ENCODE data around the gene MCTP1. TPM values are rescaled to one million over a fixed set of nuclear protein-coding genes. Genes with fewer than 3 reads are reported as not detected.

The MCTP1 gene
- total and polyA plus RNA-seq, 9 of the 15 experiments (the other 6 are each of a cell fraction or from before 2014, with no cell fraction given) = 0.04 to 0.93 (median 0.06) TPM; not detected in 4

GRCh38 chr5:95194856-95195255, 90.0 kb downstream of the MCTP1 start:
- Histone ChIP-seq H3K4me3 (no peak overlapping the region), H3K9me1 (ENCODE audit: control insufficient read depth, insufficient read depth, low read length) (no peaks in the 10 kb centered on the region), H3K9ac (ENCODE audit: insufficient read depth in 1 of 2, low read depth in 2 of 2, low read length in 2 of 2) (no peak overlapping the region), H4K20me1 (replicated peaks; ENCODE audit: control insufficient read depth, insufficient read depth, low read length) (no peaks in the 10 kb centered on the region; the same call in 1 of the 2 replicates), H3K9me3 (replicated peaks; ENCODE audit: control insufficient read depth, insufficient read depth, low read depth, low read length) (no peaks in the 10 kb centered on the region), H2AFZ (ENCODE audit: low read depth, low read length) (no peak overlapping the region), H3K79me2 (ENCODE audit: control insufficient read depth, insufficient read depth, low read length) (no peaks in the 10 kb centered on the region), H3K27me3 (ENCODE audit: control insufficient read depth in 2 of 2, insufficient read depth in 2 of 2, low read length in 2 of 2) (no peaks in the 10 kb centered on the region), H3K36me3 (ENCODE audit: control insufficient read depth, insufficient read depth, low read length) (no peaks in the 10 kb centered on the region), H3K4me1 (replicated peaks in 1 of 2; ENCODE audit: control insufficient read depth in 2 of 2, insufficient read depth in 2 of 2, low read length in 2 of 2) (no peaks in the 10 kb centered on the region), H3K4me2 (ENCODE audit: insufficient read depth, low read length) (no peak overlapping the region), H3K27ac (ENCODE audit: extremely low read depth, low read depth, low read length) (no peak overlapping the region)
- intact Hi-C loops (cut with micrococcal nuclease) = no loop called here
- FAIRE-seq = no peak
- CTCF ChIA-PET (ENCODE audit: low intra/inter-chr PET ratio) = no interaction called here
- no TSS peak for BruUV-seq (replicated peaks)
- POLR2A ChIA-PET = no interaction called here
- DNase-seq (ENCODE audit: extremely low read depth in 1 of 4, low spot score in 3 of 4) = no peak
- no peak for ATAC-seq
- 0% methylated on average over 4 of the region's 4 CpGs for WGBS (ENCODE audit: insufficient coverage, low coverage, missing lambda C conversion rate)
- in situ Hi-C loops (cut with MboI) = no loop called here
- no peak for TF ChIP-seq IRF1 (CRISPR knock-in tag; IDR thresholded peaks at IDR 0.05; ENCODE audit: borderline replicate concordance)
- no peak for TF ChIP-seq BDP1 (IDR thresholded peaks at IDR 0.05; ENCODE audit: insufficient read depth, insufficient read length)
- no peak for TF ChIP-seq LEF1 (IDR thresholded peaks at IDR 0.05)
- no peak for TF ChIP-seq UBTF (IDR thresholded peaks at IDR 0.05; ENCODE audit: borderline replicate concordance in 1 of 2, low read depth in 2 of 2, low read length in 2 of 2)
- TF ChIP-seq MNT (conservative IDR thresholded peaks at IDR 0.05) = no peak
- no peak for TF ChIP-seq SREBF2 (CRISPR knock-in tag; IDR thresholded peaks at IDR 0.05)
- no peak for TF ChIP-seq TRIM25 (IDR thresholded peaks at IDR 0.05; ENCODE audit: borderline replicate concordance)
- TF ChIP-seq TAF15 (IDR thresholded peaks at IDR 0.05; ENCODE audit: low read depth, low read length) = no peak
- TF ChIP-seq ZNF639 (CRISPR knock-in tag; conservative IDR thresholded peaks at IDR 0.05 in 1 of 2, IDR thresholded peaks at IDR 0.05 in 1 of 2) = no peak
- no peak for TF ChIP-seq SUPT5H (IDR thresholded peaks at IDR 0.05)
- TF ChIP-seq SAFB2 (IDR thresholded peaks at IDR 0.05; ENCODE audit: borderline replicate concordance, low read depth, low read length, severe bottlenecking) = no peak
- TF ChIP-seq KAT2B (IDR thresholded peaks at IDR 0.05; ENCODE audit: low read depth, low read length) = no peak
- no peak for TF ChIP-seq TEAD2 (tag; IDR thresholded peaks at IDR 0.05)
- TF ChIP-seq POLR2A (conservative IDR thresholded peaks at IDR 0.05) = no peak
